HG03103 (cell line): ENCODE results near the gene THOC5.

Experiments used
- ATAC-seq: cut with Tn5 transposase; IDR thresholded peaks from one replicate; pipeline ENCODE4 v1.9.1; 2021; ENCODE audit warnings: low read depth; ENCODE audit not compliant: unreplicated experiment

THOC5 gene

DNA sequence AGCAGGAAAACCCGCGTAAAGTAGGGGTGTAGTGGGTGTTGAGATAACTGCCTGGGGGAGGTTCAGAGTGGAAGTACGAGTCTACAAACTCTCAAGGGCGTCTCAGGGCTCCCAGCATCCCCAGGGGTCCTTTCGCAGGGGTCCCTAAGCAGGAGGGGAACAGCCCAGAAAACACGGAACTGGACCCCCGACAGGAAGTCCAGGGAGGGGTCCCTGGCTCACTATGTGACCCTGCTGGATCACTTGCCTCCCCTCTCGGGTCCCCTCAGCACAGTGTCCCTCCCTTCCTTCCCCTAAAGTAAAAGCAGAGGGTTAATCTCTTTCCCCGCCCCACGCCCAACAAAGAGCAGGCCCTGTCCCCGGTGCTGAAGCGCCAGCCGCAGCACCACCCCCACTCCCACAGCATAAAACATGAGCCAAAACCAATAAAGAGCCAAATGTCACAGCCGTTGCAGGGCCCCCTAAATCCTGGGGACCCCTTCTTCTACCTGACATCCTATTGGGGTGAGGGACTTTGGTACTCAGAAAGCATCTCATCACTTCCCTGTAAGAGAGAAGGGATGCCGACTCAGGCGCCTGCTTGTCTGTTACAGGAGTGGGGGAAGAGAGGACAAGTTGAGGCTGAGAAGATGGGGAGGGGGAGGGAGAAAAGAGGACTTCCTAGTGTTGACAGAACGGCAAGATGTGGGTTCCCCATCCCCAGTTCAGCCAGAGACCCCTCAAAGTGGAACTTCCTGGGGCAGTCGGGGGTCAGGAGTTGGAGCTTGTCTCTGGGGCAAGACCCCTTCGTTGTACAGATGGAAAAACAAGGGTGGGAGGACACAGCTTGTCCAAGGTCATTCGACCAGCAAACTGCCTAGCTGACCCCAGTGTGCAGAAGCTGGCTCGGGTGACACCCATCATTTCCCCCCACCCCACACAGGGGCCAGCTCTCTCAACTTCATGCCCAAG is 75.0 kb downstream of the THOC5 start:
- ATAC-seq: no peak

DNA sequence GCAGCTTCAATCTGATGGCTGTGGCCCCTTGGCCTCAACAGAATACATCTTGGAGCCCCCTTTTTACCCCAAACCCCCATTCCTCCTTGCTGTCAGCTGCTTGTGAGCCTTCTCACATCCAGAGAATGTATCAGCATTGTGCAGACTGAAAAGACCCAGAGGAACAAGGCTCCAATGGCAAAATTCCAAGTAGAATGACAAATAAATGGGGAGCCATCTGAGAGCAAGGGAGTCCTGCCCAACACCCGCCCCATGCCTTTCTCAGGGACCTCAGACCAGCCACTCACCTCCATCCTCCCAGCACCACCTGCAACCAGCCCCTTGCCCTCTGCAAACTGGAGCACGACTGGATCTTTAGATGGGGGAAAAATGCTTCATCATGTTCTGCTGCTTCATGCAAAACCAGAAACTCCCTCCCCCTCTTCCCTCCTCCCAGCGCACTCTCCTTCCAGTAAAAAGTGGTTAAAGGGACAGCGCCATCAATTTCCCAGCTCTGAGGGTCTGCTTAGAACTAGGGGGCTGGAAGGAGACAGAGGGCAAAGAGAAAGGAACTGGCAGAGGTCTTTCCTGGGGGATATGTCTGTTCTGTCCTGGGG is 75.7 kb downstream of the THOC5 start:
- ATAC-seq: no peak

DNA sequence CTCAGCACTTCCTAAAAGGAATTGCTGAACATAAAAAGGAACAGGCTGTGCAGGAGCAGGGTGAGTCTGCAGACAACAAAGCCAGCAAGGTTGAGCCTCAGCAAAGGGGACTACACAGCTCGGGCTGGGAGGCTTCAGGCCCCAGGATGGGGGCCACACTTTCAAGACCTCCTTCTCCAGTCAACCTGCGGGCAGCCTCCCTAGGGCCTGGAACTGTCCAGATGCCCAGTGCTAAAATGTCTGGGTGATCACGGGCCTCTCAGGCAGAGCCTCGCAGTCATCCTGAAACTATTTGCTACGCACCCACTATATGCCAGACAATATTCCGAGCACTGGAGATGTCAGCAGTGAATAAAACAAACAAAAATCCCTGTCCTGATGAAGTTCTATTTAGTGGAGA is 77.4 kb downstream of the THOC5 start:
- no peak for ATAC-seq

DNA sequence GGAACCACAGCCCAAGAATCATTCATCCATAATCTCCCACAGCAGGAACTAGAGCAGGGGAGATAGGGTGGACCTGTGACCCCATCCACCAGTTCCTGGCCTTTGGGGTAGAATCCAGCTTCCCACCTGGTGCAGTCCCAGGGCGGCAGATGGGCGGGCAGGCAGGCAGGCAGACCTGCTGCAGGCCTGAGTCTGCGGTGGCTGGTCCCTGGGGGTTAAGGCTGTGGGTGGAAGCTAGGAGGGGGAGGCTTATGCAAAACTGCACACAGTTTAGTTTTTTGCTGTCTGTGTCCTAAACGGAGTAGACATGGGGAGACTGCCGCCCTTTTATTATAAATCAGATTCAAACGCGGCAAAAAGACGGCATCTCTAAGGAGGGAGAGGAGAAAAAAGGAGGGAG is 78.0 kb downstream of the THOC5 start:
- ATAC-seq: no peak

DNA sequence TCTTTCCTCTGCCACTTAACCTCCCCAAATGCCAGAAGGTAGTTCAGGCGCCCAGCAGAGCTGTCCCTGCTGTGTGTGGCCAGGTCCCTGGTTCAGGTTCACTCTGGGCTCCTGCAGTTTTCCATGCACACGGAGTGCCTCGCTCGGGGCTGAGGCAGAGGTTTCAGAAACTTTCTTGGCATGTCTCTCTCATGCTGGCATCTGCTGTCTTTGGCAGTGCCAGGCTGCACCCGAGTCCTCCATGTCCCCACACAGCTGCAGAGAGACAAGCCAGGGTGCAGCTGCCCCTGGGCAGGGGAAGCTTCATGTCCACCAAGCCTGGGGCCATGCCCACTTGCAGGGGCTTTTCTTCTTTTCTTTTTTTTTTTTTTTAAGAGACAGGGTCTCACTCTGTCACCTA is 80.6 kb downstream of the THOC5 start:
- no peak for ATAC-seq

DNA sequence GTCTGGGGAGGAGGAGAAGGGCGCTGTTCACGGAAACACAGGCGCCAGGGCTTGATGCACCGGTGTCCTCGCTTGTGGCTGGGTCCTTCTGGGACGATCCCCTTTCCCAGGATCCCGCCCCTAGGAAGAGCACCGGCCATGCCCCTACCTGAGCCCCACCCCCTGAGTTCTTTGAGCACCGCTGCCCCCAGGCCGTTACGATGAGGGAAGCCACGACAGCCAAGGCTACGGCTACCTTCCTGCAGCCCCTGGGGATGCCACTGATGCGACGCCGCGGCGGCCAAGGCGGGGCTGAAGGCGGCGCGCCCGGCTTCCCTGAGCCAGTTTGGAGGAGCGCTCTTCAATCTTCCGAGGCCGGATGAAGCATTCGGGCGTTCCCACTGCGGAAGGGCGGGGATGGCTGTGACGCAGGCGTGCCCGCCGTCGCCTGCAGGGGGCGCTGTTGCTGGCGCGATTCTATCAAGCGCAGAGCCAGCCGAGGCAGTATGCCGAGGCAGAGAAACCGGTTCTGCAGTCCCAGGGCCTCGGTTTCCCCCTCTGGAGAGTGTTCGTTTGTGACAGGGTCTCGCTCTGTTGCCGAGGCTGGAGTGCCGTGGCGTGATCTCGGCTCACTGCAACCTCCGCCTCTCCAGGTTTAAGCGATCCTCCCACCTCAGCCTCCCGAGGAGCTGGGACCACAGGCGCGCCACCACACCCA is 83.2 kb downstream of the THOC5 start:
- no peak for ATAC-seq

DNA sequence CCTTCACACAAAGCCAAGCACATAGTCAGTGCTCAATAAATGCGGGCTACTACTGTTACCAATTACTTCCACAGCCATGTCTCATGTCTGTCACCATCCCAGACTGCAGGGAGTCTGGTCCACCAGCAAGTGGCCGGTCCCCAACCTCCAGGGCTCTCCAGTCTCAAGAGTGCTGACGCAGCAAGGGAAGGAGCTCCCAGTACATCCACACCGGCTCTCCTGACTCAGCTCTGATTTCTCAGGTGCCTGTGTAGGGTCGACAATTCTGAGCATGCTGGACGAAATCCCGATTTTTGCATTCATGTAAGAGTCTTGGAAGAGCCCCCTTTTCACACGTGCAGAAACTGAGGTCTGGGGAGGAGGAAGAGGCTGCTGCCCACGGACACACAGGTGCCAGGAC is 83.8 kb downstream of the THOC5 start:
- no peak for ATAC-seq

DNA sequence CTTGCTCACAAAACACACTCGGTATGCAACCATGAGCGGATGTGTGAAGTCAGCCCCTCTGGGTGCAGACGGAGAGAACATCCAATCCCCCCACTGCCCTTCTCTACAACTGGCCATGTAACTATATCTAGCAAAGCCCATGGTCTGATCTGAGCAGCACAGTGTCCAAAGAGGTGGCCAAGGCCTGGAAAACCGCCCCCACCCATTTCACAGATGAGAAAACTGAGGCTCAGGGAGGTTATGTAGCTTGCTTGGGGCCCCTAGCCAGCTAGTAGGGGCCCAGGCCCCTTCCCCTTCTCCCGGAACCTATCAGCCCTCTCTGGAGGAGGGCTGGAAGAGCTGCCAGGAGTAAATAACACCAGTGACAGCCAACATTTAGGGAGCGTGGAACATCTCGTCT is 89.0 kb downstream of the THOC5 start:
- ATAC-seq: no peak

DNA sequence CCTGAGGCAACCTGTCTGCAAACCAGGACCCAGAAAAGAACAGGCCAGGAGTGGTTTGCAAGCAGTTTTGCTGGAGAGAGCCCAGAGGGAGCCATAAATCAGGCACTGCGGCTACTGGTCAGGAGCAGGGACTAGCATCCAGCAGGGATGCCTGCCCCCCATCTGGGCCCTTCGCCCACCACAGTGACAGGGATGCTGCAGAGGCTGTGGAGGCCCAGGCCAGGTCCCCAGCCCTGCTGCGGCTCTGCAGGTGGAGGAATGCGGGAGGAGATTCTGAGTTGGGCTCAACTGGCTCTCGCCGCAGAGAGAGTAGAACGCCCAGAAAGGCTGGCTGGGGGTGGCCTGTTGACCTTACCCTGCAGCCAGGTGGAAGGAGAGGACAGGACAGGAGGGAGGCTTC is 89.9 kb downstream of the THOC5 start:
- ATAC-seq: no peak

DNA sequence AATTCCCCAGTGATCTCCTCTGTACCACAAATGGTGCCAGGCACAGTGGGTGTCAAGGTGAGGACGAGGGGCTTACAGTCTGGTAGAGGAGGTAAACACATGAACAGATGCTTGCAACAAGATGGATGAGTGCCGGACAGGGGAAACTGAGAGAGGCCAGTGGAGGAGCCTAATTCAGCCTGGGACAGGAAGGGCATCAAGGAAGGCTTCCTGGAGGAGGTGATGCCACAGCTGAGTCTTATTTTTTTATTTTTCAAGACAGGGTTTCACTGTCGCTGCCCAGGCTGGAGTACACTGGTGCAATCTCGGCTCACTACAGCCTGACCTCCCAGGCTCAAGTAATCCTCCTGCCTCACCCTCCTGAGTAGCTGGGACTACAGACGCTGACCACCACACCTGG is 92.3 kb downstream of the THOC5 start:
- ATAC-seq: no peak

DNA sequence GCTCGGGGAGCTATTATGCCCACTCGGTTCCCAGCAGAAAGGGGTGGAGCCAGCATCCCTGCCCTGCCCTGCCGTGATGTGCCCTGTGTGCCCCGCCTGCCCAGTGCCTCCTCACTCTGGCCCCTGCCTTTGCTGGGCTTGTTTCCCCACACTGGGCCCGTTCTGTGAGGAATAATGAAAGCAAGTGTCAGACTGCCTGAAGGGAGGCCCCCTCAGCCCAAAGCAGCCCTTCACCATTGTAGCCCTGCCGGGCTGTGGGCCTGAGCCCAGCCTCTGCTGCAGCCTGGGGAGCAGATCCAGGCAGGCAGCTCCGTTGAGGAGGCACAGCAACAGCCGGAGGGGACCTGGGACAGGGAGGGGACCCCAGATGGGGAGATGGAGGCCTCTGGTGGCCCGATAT is 93.8 kb downstream of the THOC5 start:
- no peak for ATAC-seq

DNA sequence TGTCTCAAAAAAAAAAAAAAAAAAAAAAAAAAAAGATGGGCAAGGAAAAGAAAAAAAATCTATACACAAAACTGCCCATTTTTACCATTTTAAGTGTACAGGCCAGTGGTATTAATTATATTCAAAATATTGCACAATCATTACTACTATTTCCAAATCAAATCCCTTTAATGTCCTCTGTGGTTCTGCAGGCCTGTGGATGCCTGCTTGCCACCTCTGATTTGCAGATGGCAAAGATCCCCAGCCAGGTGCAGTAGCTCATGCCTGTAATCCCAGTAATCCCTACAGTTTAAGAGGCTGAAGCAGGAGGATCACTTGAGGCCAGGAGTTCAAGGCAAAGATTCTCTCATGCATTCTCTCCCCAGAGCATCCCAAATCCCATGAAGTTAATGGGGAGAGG is 95.0 kb downstream of the THOC5 start:
- no peak for ATAC-seq

DNA sequence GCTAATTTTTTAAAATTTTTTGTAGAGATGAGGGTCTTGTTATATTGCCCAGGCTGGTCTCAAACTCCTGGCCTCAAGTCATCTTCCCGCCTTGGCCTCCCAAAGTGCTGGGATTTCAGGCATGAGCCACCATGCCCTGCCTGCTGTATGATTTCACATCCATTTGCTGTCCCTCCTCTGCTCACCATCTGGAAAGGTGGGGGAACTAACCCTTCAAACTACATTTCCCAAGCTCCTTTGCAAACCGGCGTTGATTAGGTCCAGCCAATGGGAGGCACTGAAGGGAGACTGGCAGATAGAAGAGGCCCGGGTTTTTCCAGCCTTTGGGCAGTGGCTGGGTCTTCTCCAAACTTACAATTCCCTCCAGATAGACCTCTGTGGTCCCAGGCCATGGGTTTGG is 95.8 kb downstream of the THOC5 start:
- no peak for ATAC-seq

DNA sequence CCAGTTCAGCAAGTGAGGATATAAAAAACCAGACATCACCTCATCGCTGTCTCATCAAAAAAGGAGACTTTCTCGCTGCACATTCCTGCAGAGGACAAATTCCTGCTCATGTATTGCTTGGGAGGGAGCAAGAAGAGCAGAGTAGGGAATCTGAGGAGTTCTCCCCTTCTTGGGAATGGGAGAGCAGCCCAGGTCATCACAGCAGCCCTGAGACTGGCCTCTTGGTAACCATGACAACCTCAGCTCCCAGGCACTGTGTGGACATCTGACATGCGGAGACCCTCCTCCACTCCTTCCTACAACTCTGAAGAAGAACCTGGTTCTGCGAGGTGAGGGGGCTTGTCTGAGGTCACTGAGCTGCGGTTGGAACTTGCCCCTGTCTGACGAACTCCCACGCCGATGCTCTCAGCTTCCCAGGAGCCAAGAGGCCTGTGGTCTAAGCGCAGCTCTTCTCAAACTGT is 97.3 kb downstream of the THOC5 start:
- no peak for ATAC-seq
